HG03066 (cell line): ENCODE measurements around the gene ESRRG.

Source experiments
- ATAC-seq: cut with Tn5 transposase; IDR thresholded peaks from one replicate; pipeline ENCODE4 v1.9.1; 2021; ENCODE audit warnings: low read depth; ENCODE audit not compliant: unreplicated experiment

ESRRG gene

DNA sequence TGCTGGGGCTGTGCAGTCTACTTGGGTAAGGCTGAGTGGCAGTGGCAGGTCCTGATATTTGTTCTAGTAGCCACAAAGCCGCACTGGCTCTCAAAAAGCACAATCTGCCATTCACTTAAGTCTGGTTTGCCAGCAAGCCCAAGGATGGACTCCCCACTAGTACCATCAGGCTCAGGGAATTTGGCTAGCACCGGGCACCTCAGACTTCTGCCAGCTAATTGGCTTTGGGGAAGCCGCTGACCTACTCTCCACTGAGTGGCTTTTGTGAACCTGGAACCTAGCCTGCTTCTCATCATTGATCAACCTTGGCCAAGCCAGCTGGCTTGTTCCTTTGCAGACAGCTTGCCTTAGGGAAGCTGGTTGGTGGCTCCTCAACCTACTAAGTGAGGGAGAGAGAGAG lies 83.1 kb downstream of the ESRRG start:
- ATAC-seq = no peak

DNA sequence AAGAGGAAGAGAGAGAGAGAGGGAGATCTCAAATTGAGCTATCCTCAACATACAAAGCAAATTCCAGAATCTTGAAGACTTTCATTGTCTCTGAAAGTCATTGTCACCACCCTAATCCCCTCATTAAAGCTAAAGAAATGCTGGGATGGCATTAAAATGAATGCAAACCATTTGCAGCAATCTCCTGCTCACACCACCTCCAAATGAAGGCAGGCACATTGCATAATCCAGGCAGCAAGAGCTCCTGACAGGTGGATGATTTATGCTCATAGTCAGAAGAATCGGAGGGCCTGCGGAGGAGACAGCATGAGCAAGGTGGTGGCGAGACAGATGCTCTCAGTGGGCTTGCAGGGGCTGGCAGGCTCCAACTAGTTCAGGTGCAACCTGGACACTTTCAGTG lies 90.2 kb downstream of the ESRRG start:
- ATAC-seq = no peak

DNA sequence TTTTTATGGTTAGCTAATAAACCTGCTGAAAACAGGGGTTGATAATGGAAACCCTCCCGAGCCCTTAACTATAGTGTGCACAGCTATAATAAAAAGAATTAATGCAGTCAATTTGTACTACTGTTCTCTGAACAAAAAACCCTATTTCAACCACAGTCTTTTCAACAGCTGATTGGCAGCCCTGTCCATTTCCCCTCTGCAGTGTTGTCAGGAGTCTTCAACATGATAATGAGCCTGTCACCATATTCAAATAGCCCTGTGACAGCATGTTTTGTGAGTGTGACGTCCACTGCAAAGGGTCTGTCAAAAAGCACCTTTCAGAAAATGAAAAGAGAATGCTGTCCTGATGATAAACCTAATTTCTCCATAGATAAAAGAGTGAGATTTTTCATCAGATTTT lies 92.7 kb downstream of the ESRRG start:
- no peak for ATAC-seq

DNA sequence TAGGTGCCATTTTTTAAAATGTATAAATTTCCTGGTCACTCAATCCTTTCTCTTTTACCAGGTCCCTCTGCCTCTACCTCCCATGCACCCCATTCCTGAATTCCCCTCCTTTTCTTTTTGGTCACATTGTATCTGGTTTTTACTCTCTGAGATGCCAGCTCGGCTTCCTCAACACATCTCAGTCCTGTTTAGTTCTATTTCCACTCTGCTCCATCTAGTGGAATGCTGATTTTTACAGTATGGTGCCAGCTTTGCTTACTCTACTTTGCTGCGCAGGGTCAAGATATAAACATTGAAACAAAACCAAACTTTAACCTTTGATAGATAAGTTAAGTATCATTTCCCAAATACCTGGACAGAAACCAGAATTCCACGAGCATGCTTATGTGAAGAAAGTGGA lies 96.0 kb downstream of the ESRRG start:
- ATAC-seq = no peak

DNA sequence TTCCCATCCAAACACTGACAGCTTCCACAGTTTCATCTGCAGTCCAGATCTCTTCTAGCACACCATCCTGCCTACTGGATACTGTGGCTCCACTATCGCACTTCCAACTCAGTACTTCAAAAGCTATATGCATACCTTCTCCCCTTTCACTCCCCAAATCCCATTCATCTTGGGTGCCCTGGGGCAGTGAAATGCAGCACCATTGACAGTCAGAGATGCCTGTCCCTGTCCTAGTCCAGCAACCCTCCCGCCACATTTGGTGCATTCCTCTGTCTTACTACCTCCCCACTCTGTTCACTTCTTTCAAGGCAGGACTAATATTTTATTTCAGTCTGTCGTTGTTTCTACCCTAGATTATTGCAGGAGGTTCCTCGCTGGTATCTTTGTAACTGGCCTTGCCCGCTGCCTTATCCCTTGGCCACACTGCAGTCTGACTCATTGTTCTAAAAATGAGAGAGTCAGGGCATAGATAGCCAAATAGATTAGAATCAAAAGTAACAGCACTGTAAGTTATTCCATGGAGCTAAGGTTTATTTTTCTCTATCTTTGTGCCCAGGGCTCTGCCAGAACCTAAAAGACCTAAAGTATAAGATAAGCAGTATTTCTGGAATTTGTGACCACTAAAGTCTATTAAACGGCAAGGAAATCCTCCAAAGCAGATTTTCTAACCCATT lies 96.7 kb downstream of the ESRRG start:
- ATAC-seq = no peak

DNA sequence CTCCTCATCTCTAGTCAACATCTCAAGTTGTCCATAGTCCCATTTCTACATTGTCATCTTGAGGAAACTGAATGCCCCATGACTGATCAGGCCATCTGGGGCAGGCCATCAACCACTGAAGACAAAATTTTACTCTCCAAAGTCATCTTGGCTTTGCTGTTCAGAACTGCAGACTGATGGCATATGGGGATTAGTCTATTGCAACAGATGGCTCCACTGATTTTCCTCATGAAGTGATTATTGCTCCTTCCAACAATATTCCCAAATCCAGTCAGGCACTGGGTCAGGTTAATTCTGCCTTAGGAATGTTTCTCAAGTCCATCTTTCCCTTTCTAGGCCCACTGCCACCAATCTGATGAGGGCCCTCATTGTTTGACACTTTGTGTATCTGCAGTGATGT lies 101.7 kb downstream of the ESRRG start:
- no peak for ATAC-seq

DNA sequence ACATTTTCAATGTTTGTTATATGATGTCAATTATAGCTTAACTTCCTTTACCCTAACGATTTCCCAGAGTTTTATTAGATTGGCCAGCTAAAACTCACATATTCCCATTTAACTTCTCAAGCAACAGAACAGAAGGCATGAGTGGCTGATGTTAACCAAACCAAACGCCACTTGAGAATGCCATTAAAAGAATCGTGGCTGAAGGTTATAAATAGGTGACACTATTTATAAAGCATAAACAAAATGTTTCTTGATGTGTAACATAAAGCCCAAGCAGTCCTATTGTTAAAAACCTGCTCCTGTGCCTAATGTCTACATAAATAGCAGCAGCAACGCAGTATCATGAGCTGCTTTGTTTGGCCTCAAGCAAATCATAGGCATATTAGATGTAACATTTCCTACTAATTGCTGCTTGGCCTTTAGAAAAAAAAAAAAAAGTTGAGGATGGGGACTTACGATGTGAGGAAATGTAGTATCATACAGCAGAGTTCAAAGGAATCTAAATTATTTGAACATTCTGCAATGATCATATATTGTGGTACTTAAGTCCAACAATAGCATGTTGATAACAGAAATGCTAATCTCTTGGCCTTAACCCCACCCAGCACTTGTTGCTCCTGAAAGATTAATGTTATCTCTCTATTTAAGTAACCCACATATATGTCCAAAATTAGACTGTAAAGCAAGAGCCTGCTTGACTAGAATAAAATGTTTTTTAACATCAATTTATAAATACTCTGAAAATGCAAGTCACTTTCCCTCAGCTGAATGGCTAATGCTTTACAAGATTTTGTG lies 106.0 kb downstream of the ESRRG start:
- ATAC-seq = no peak

DNA sequence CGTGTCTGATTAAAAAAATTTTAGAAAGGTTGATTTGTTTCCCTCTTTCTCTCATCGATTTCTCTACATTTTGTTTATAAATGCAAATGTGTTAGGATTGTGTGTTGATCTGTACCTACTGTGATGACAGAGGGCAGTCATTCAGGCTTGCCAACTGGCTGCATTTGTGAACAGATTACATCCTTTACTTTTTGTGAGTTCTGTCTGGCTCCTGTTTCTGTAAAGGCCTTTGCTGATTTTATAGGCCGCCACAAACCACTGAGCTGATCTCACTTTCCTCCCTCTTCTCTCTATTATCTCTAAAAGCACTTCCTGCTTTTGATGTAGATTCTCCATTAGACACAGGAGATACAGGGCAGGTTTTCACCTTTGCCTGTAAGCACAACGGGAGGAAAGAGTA lies 106.8 kb downstream of the ESRRG start:
- no peak for ATAC-seq

DNA sequence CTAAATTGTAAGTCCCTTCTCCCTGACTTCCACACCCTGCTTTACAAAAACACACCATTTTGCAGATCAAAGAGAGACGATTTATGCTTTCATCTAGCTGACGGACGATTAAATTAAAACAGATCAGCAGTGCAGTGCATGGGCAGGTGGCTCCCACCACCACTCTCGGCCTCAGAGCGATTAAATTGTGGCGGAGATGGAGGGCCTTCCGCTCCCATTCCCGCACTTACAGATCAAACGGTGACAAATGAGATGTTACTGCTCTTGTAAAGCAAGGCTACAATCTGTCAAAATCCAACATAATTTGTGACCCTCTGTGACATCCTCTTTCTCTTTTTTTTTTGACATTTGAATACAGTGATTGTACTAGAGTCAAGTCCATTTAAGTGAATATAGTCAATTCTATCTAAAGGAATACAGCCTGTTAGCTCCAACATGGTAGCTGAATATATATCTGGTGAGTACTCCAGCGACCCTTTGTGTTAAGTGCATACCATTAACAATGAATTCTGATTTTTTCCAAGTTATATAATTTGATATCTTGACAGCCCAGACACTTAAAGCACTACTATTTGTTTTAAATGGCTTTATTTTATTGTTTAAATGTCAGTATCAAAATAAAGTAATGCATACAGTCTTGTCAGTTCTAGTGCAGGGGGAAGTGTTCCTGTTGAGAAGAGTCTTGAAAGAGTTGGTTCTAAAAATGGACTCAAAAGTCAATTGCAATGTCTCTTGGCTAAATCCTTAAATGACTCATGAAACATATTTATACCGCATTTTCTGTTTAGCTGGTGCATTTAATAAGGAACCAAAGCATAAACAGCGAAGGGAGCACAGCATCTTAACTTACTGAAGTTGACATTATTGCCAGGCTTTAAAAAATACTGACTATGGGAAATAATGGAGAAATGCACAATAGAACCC lies 109.0 kb downstream of the ESRRG start:
- ATAC-seq = no peak

DNA sequence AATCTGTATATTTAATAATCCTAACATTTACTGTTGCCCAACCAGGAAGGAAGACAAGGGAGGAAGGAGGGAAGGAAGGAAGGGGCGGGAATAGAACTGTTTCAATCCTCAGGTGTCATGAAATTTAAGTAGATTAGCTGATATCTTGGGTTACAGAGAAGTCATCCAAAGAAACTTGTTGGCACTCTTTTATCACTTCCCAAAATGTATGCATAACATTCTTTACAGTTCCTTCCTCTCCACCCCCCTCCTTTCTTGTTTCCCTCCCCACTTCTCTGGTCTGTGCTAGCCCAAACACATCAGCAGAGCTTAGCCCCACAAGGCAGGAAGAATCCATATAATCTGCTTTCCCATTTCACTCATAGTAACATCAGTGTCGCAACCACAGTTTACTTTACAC lies 110.9 kb downstream of the ESRRG start:
- ATAC-seq = no peak

DNA sequence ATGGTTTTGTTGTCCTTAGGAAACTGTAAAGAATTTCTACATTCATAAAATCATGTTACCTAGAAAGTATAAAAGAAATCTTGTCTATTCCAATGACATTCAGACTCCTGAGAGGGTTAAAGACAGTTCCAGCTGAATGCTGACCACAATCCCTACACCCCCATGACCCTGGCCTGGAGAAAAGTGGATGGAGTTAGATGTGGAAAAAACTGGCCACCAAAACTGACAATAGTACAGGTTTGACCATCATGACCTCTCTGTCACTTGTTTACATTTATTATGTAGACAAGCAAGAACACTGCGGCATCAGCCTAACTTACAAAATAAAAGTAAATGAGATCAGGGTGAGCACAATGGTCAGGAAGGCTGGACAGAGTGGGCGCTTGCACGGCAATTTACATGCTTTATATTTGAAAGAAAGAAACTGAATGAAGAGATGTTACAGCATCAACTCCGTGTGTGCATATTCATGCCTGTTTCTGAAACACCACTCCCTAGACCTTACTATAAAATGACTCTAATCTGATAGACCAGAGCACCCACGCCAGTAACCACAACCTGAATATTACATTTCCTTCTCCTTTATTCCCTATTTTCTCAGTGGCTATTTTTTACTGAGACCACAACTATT lies 116.0 kb downstream of the ESRRG start:
- ATAC-seq = no peak

DNA sequence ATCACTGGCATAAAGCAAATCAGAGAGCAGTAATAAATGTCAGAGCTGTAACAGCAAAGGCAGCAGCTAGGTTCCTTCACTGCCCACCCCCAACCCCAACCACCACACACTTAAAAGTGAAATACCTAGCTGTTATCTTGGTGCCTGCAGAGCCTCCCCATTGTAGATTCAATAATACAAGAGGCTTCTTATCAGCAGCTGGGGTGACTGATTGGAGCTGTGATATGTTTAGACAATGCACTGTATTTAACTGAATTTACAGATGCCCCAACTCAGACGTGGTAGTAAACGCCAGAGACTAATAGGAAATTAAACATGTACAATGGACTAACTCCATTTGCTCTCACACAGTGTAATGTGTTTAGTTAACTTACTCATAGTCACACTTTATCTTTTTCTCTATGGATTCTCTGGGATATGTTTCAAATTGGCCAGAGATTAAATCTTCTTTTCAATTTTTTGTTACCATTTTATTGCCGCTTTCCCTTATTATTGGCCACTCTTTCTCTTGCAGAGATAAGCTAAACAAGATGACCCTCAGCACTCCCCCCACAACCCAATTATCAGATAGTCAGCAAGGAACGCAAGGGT lies 117.1 kb downstream of the ESRRG start:
- ATAC-seq = no peak

DNA sequence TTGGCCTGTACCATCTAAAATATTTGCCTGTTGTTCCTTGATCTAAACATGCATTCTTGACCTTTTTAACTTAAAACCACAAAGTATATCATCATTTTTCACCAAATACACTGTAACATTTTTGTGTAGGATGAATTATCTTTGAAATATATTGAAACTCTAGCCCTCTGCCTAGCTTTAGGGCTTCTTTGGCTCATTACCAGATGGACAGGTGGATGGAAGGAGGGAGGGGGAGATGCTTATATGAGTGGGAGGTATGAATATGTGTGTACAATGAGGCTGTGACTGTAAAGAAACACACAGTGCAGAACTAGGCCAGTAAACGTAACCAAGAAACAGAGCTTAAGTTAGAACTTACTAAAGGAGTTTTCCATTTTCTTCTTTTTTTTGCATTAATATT lies 118.5 kb downstream of the ESRRG start:
- no peak for ATAC-seq

DNA sequence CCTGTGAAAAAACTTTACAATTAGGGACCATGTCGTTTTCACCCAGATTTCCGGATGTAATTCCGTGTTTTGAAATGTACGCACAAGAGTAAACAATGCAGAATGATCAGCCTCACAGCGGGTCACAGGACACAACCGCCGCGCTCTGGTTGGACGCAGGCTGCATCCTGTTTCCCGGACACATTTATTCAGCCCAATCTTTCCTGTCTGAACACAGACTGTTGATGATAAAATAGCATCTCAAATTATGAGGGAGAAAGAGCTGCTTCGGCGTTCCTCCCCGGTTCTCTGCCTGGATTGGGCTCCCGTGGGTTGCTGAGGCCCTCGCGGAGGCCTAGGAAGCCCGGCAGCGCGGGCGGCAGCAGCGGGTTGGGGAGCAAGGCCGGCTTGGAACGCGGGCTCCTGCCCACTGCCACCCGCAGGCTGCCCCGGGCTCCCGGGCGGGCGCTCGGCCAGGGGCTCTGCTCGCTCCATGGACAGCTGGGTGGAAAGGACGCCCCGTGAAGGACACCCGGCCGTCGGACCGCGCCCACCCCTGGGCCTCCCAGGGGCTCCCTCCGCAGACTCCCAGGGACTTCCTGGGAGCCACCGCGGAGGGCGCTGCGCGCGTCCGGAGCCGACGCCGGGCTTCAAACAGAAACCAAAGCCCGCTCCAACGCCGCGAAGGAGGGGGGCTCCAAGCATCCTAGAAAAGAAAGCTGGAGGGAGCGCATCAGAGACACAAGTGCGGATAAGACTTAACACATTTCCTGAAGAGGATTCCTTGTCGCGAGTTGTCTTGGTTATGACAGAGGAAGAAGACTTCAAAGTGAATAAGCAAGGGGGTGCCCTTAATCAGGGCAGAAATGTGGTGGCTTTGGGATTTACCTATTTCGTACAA lies 122.3 kb downstream of the ESRRG start:
- ATAC-seq = peak; percentile 85

DNA sequence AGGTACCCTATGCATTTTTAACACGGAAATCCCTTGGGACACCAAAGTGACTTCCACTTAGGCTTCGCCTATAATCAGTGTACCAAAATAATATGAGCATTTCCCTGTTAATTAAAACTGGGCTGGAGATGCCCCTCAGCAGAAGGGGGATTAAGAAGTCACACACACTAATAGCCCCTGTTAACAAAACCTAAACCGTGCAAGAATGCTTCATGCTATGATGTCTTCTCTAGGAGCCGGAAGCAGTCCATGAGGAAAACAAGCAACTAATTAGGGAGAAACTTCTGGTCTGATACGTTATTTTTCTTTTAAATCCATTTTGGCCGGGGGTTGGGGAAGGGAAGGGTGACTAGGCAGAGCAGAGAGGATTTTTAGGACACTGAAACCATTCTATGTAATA lies 123.4 kb downstream of the ESRRG start:
- no peak for ATAC-seq

DNA sequence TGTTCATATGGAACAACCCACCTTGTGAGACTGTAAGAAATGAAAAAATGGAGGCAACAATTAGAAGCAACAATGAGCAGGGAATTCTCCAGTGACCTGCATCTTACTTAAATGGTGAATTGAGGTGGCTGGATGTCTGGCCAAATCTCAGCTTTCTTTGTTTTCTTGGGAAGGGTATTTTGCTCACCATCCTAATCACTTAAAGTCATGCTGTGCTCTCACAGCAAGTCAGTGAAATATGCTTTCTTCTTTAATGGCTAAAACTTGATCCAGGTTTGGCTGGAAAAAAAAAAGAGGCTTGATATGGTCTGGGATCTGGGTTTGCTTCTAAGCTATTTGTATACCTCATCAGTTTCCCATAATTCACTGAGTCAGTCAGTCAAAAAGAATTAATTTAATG lies 124.8 kb downstream of the ESRRG start:
- no peak for ATAC-seq

DNA sequence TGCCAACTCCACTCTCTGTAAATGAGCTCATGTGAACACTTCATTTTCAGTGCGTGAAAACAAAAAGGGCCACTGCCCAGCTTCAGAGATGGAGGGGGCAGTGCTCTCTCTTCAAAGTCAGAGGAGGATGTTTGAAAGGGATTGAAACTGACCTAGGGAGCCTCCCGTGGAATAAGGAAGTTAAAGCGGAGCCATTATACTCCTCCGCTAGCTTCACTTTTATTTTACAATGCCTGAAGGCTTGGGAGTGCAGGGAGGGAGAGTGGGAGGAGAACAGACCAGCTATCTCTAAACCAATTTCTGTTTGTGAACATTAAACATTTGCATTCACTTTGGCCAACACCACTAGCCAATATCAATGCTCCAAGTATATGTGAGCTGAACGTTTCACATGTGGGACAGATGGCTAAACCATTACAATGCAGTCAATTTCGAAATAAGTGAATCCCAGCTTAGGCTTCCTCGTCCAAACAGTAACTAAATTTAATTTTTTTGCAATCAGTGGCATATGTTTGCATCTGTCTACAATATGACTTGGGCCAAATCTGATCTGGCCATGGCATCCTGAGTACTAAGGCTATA lies 126.9 kb downstream of the ESRRG start:
- ATAC-seq = no peak

DNA sequence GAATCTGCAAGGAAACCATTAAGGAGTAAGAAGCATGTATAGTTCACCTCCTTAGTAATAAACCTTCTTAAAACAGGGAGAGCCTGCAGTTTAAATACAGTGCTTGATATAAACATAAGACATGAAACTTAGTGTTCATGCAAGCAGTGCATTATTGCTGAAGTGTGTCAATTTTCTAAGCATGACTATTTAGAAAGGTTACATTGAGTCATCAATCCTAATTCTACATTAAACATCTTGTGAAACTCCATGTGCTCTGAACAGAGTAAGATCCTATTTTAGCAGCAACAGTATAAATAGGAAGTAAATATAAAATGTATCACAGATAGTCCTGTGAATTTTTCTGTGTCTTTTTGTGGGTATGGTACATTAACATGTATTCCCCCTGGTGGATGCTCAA lies 135.5 kb downstream of the ESRRG start:
- no peak for ATAC-seq

DNA sequence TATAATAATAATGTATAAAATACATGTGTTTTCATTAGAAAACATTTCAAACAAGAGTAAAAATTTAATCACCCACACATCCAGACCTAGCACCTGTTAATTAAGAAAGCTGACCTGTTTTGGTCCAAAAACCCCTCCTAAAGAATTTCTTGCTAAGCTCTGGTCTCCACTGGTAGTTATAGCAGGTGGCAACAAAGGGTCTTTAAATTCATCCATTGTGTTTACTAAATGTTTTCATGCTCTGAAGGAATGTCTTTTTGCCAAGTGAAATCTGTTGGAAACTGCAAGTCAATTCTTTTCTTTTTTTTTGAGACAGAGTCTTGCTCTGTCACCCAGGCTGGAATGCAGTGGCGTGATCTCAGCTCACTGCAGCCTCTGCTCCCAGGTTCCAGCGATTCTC lies 141.1 kb downstream of the ESRRG start:
- ATAC-seq = no peak
